Upper lobe of left lung (tissue), 6 donors: Measurements from ENCODE around the gene MRPS21. TPM values are rescaled to one million over a fixed set of nuclear protein-coding genes. Genes with fewer than 3 reads are reported as not detected.
"Not testable (repeated sequence)": the region's sequence is repeated elsewhere in the genome, so short reads cannot be mapped to it uniquely, and the experiment has no call there.

Experiments
- ATAC-seq, 2 donors: fragments of 200-7000 bp; cut with Tn5 transposase; one replicate each; pipeline ENCODE4 v1.9.1; 2022; ENCODE audit warnings: mild to moderate bottlenecking in 2 of 2, moderate library complexity in 2 of 2; ENCODE audit not compliant: low FRiP score in 2 of 2
- DNase-seq, 2 donors: peaks; one replicate each; pipeline ENCODE4 v3.0.0-alpha.2; 2019 to 2020
- H3K27ac ChIP-seq, 4 donors: fragments of 200-600 bp; sonication (generic); one replicate each; pipeline ENCODE4 v1.5.1; 2016 to 2019
- H3K27me3 ChIP-seq, 4 donors: fragments of 200-600 bp; sonication (generic); one replicate each; pipeline ENCODE4 v1.5.1; 2017 to 2019
- H3K36me3 ChIP-seq, 4 donors: fragments of 200-600 bp; sonication (generic); one replicate each; pipeline ENCODE4 v1.5.1; 2016 to 2019
- H3K4me1 ChIP-seq, 4 donors: fragments of 200-600 bp; sonication (generic); one replicate each; pipeline ENCODE4 v1.5.1; 2018 to 2019
- H3K4me3 ChIP-seq, 4 donors: fragments of 200-600 bp; sonication (generic); one replicate each; pipeline ENCODE4 v1.5.1; 2017 to 2019; ENCODE audit warnings: mild to moderate bottlenecking in 2 of 4, moderate library complexity in 1 of 4
- H3K9me3 ChIP-seq, 4 donors: fragments of 200-600 bp; sonication (generic); one replicate each; pipeline ENCODE4 v1.5.1; 2018 to 2019
- CTCF ChIP-seq, 6 experiments: fragments of 450-650 bp in 4 of 6; fragments of 200-600 bp in 2 of 6; sonication (generic) in 2 of 6; IDR thresholded peaks; one replicate each; pipeline ENCODE4 v1.5.1; 2016 to 2019; ENCODE audit warnings: antibody characterized with exemption in 6 of 6
- EP300 ChIP-seq, 4 donors: sonication (generic); formaldehyde crosslinking; IDR thresholded peaks; one replicate each; pipeline ENCODE4 v1.5.1; 2017; ENCODE audit warnings: antibody characterized with exemption in 4 of 4, control low read depth in 2 of 4
- POLR2A ChIP-seq, 4 donors: fragments of 450-650 bp; IDR thresholded peaks; one replicate each; pipeline ENCODE4 v1.5.1; 2016 to 2017; ENCODE audit warnings: antibody characterized with exemption in 4 of 4, mild to moderate bottlenecking in 2 of 4
- POLR2AphosphoS5 ChIP-seq, 2 donors: sonication (generic); formaldehyde crosslinking; IDR thresholded peaks; one replicate each; pipeline ENCODE4 v1.5.1; 2017; ENCODE audit warnings: antibody characterized with exemption in 2 of 2
- WGBS, 2 donors: methylation state at CpG; one replicate each; pipeline ENCODE4 v1.1.5; 2017 to 2018; 5-methylcytosine and 5-hydroxymethylcytosine counted together
- total RNA-seq, 6 donors: library from RNA; depleted of rRNA in 4 of 6; stranded (reverse); fragments of >200 nt in 4 of 6; gene quantifications; one replicate each; pipeline versions ENCODE4 v1.1.0 to v1.2.1, GENCODE V29; 2016 to 2021
- donor health status: DM: no; HTN: no; CAD: no; lungs with moderate emphysema.
- donor health status: DM: no; HTN: yes; CAD: no; lungs with severe emphysema.

Gene MRPS21
- total RNA-seq, 6 donors from 2014 or later: 24.9 to 51.3 (median 38.3) TPM

GRCh38 chr1:150302902-150303301 is 9.2 kb downstream of the MRPS21 start:
- Histone ChIP-seq H3K36me3 (peaks cover 2 to 70% (median 24%) of the 10 kb centered on the region in 4 donors), H3K4me1 (no peaks in the 10 kb centered on the region), H3K9me3 (no peaks in the 10 kb centered on the region), H3K27ac (no peak overlapping the region), H3K4me3 (no peak overlapping the region), H3K27me3 (no peaks in the 10 kb centered on the region)
- DNase-seq: no peak
- TF ChIP-seq POLR2A (IDR thresholded peaks at IDR 0.05): no peak
- no peak for TF ChIP-seq CTCF (IDR thresholded peaks at IDR 0.05)
- TF ChIP-seq EP300 (IDR thresholded peaks at IDR 0.05): no peak
- no peak for ATAC-seq
- WGBS, 2 donors: 81 to 86% methylated on average over 2 of the region's 2 CpGs

GRCh38 chr1:150308585-150308984 is 14.9 kb downstream of the MRPS21 start:
- H3K4me1 ChIP-seq, H3K27ac ChIP-seq, ATAC-seq, H3K27me3 ChIP-seq, H3K9me3 ChIP-seq, DNase-seq, H3K4me3 ChIP-seq: not testable (repeated sequence)
- WGBS, 2 donors: 93 to 96% methylated on average over 9 of the region's 9 CpGs
- peaks cover 0 to 24% (median 7%) of the 10 kb centered on the region in 4 donors for H3K36me3 ChIP-seq

- no peak for DNase-seq
- Histone ChIP-seq H3K4me1 (no peaks in the 10 kb centered on the region), H3K36me3 (peaks cover 0 to 21% (median 6%) of the 10 kb centered on the region in 4 donors), H3K4me3 (no peak overlapping the region), H3K27ac (no peak overlapping the region), H3K9me3 (no peaks in the 10 kb centered on the region), H3K27me3 (no peaks in the 10 kb centered on the region)
- no peak for ATAC-seq
- TF ChIP-seq POLR2AphosphoS5 (IDR thresholded peaks at IDR 0.05) (no peak), POLR2A (IDR thresholded peaks at IDR 0.05) (no peak), CTCF (IDR thresholded peaks at IDR 0.05) (no peak), EP300 (IDR thresholded peaks at IDR 0.05) (no peak)
- whole genome bisulfite sequencing, 2 donors: 54 to 57% methylated on average over 10 of the region's 10 CpGs
These were observed 16.3 kb downstream of the MRPS21 start for GRCh38 chr1:150309758-150310508.

GRCh38 chr1:150311762-150312161 is 18.1 kb downstream of the MRPS21 start:
- H3K27ac ChIP-seq: no peak overlapping the region
- DNase-seq: no peak
- peaks cover 0 to 15% (median 6%) of the 10 kb centered on the region in 4 donors for H3K36me3 ChIP-seq
- H3K4me3 ChIP-seq: no peak overlapping the region
- ATAC-seq: no peak
- TF ChIP-seq EP300 (IDR thresholded peaks at IDR 0.05): no peak
- TF ChIP-seq POLR2AphosphoS5 (IDR thresholded peaks at IDR 0.05): no peak
- no peak for TF ChIP-seq POLR2A (IDR thresholded peaks at IDR 0.05)
- TF ChIP-seq CTCF (IDR thresholded peaks at IDR 0.05): no peak
- no peaks in the 10 kb centered on the region for H3K4me1 ChIP-seq
- H3K9me3 ChIP-seq: no peaks in the 10 kb centered on the region
- no peaks in the 10 kb centered on the region for H3K27me3 ChIP-seq
- WGBS, 2 donors: 86 to 95% methylated on average over 2 of the region's 2 CpGs

GRCh38 chr1:150314691-150315090 is 21.0 kb downstream of the MRPS21 start:
- DNase-seq, H3K9me3 ChIP-seq, ATAC-seq: not testable (repeated sequence)

GRCh38 chr1:150320667-150320978 is 27.0 kb downstream of the MRPS21 start:
- DNase-seq: peak in 1 of 2 donors; percentile 51
- TF ChIP-seq POLR2A (IDR thresholded peaks at IDR 0.05): no peak
- TF ChIP-seq CTCF (IDR thresholded peaks at IDR 0.05): no peak
- no peak for TF ChIP-seq EP300 (IDR thresholded peaks at IDR 0.05)
- TF ChIP-seq POLR2AphosphoS5 (IDR thresholded peaks at IDR 0.05): no peak
- 66 to 81% methylated on average over 7 to 8 of the region's 8 CpGs for WGBS, 2 donors
- Histone ChIP-seq H3K9me3 (no peaks in the 10 kb centered on the region), H3K27ac (peak overlapping the region; percentile 82 to 95 (median 91)), H3K4me3 (peak overlapping the region; percentile 38 to 93 (median 80)), H3K4me1 (peaks cover 9 to 21% (median 12%) of the 10 kb centered on the region in 4 donors), H3K36me3 (peaks cover 2 to 12% (median 7%) of the 10 kb centered on the region in 4 donors), H3K27me3 (no peaks in the 10 kb centered on the region)
- ATAC-seq: no peak

More at GRCh38 chr1:150314691-150315090, 21.0 kb downstream of the MRPS21 start:
- not testable (repeated sequence) for H3K27ac ChIP-seq, H3K4me3 ChIP-seq, H3K27me3 ChIP-seq, H3K36me3 ChIP-seq, H3K4me1 ChIP-seq
- 89 to 94% methylated on average over 4 of the region's 4 CpGs for WGBS, 2 donors
